GM12875 (cell line): Measurements from ENCODE around the gene PDLIM7.
"Not testable (repeated sequence)": the region's sequence is repeated elsewhere in the genome, so short reads cannot be mapped to it uniquely, and the experiment has no call there.

Source experiments
- H3K4me3 ChIP-seq: one replicate; pipeline ENCODE4 v1.5.1; 2011; ENCODE audit warnings: low read depth, low read length, control low read depth
- CTCF ChIP-seq: IDR thresholded peaks from 2 replicates; pipeline ENCODE4 v1.5.1; 2011; ENCODE audit warnings: low read depth, mild to moderate bottlenecking, control low read depth, inconsistent platforms, low read length, moderate library complexity, borderline replicate concordance; ENCODE audit not compliant: insufficient read depth

The PDLIM7 gene

GRCh38 chr5:177538876-177539275 is 41.5 kb upstream of the PDLIM7 start:
- no peak for TF ChIP-seq CTCF

GRCh38 chr5:177537389-177538361 is 40.3 kb upstream of the PDLIM7 start:
- no peak for TF ChIP-seq CTCF
- H3K4me3 ChIP-seq = no peak overlapping the region

More at GRCh38 chr5:177538876-177539275, 41.5 kb upstream of the PDLIM7 start:
- H3K4me3 ChIP-seq = no peak overlapping the region

GRCh38 chr5:177536386-177536785 is 39.0 kb upstream of the PDLIM7 start:
- H3K4me3 ChIP-seq = no peak overlapping the region
- no peak for TF ChIP-seq CTCF

GRCh38 chr5:177535125-177535524 is 37.7 kb upstream of the PDLIM7 start:
- no peak for TF ChIP-seq CTCF
- H3K4me3 ChIP-seq = no peak overlapping the region

- H3K4me3 ChIP-seq = not testable (repeated sequence)
Measured at GRCh38 chr5:177534433-177534832, 37.0 kb upstream of the PDLIM7 start.

GRCh38 chr5:177531209-177531940 is 34.0 kb upstream of the PDLIM7 start:
- no peak overlapping the region for H3K4me3 ChIP-seq
- TF ChIP-seq CTCF = no peak

GRCh38 chr5:177530638-177531037 is 33.2 kb upstream of the PDLIM7 start:
- no peak overlapping the region for H3K4me3 ChIP-seq

More at GRCh38 chr5:177530638-177531037, 33.2 kb upstream of the PDLIM7 start:
- TF ChIP-seq CTCF = no peak
